Kidney (tissue), 14 donors: Measurements from ENCODE around the gene BARHL1. TPM values are rescaled to one million over a fixed set of nuclear protein-coding genes. Genes with fewer than 3 reads are reported as not detected.

Experiments used
- DNase-seq, 5 donors: peaks; one replicate each; pipeline ENCODE4 v3.0.0-alpha.2; 2013 to 2020
- FAIRE-seq: peaks from 2 replicates; lab custom pipeline; 2012; peaks lifted over from hg19 to GRCh38; lab: Jason Lieb, UNC
- H3K27ac ChIP-seq, 2 donors: one replicate each; pipeline ENCODE4 v1.7.0; 2013; ENCODE audit warnings: low read depth in 2 of 2, low read length in 2 of 2, inconsistent platforms in 1 of 2
- H3K27me3 ChIP-seq: one replicate; pipeline ENCODE4 v1.7.1; 2013; ENCODE audit warnings: low read length, inconsistent platforms; ENCODE audit not compliant: control insufficient read depth, insufficient read depth
- H3K36me3 ChIP-seq, 3 donors: one replicate each; pipeline versions ENCODE4 v1.7.0 to v1.7.1; 2013; ENCODE audit warnings: low read length in 3 of 3, control low read depth in 1 of 3, inconsistent platforms in 1 of 3; ENCODE audit not compliant: insufficient read depth in 3 of 3, control insufficient read depth in 2 of 3
- H3K4me1 ChIP-seq, 3 donors: one replicate each; pipeline versions ENCODE4 v1.7.0 to v1.7.1; 2013; ENCODE audit warnings: low read length in 3 of 3, inconsistent platforms in 1 of 3, low read depth in 1 of 3; ENCODE audit not compliant: control insufficient read depth in 2 of 3, insufficient read depth in 2 of 3
- H3K4me3 ChIP-seq, 3 donors: one replicate each; pipeline versions ENCODE4 v1.7.0 to v1.8.1; 2013; ENCODE audit warnings: low read length in 3 of 3, control low read depth in 1 of 3, inconsistent platforms in 1 of 3
- H3K9ac ChIP-seq, 3 donors: one replicate each; pipeline versions ENCODE4 v1.7.0 to v1.7.1; 2013; ENCODE audit warnings: low read length in 3 of 3, control low read depth in 1 of 3, inconsistent platforms in 1 of 3
- H3K9me3 ChIP-seq, 3 donors: one replicate each; pipeline versions ENCODE4 v1.7.0 to v1.7.1; 2013; ENCODE audit warnings: low read length in 3 of 3, control low read depth in 1 of 3, inconsistent platforms in 1 of 3; ENCODE audit not compliant: control insufficient read depth in 2 of 3, insufficient read depth in 1 of 3
- CTCF ChIP-seq: IDR thresholded peaks from 3 replicates; pipeline ENCODE4 v1.5.1; 2012; ENCODE audit warnings: mild to moderate bottlenecking, moderate library complexity, borderline replicate concordance; ENCODE audit not compliant: insufficient read depth; ENCODE audit errors: extremely low read depth
- intact Hi-C: fragments of 100-400 bp; cut with DNase I; formaldehyde crosslinking; loops from one replicate; pipeline ENCODE4 v1.11.1; 2022
- polyA plus RNA-seq: library from polyadenylated mRNA; stranded (reverse); fragments of 350-450 nt; fragmentation: Illumina TruSeq; extraction: RNeasy Lipid Tissue Mini Kit (QIAGEN cat#74804); gene quantifications from one replicate; pipeline ENCODE4 v1.2.3, GENCODE V29; 2014; ENCODE audit warnings: low read depth, low replicate concordance; ENCODE audit not compliant: insufficient read depth
- total RNA-seq: library from RNA; stranded (reverse); fragmentation: NEBNext Ultra II Directional; extraction: Animal tissue kit (Norgen Biotek cat#: 25700); gene quantifications from one replicate; pipeline ENCODE4 v1.2.1, GENCODE V29; 2021
- donor health status: control.
- donor health status: control.
- donor health status: control.
- donor health status: control.
- donor health status: control.
- donor health status: DM: yes; HTN: yes; CAD: no.
- donor health status: Normal renal cell carcinoma (clear cell type).

BARHL1 gene
- total and polyA plus RNA-seq, 2 donors from 2014 or later, result not detected

GRCh38 chr9:132627594-132627993, 45.2 kb downstream of the BARHL1 start:
- H3K4me1 ChIP-seq, result no peaks in the 10 kb centered on the region
- H3K4me3 ChIP-seq, result no peak overlapping the region
- H3K27ac ChIP-seq, result no peak overlapping the region
- no peak overlapping the region for H3K9ac ChIP-seq
- no peaks in the 10 kb centered on the region for H3K27me3 ChIP-seq
- FAIRE-seq (no peak), DNase-seq (no peak)
- intact Hi-C loops, result no loop called here
- TF ChIP-seq CTCF, result no peak
- peaks cover 3 to 38% (median 14%) of the 10 kb centered on the region in 3 donors for H3K36me3 ChIP-seq
- no peaks in the 10 kb centered on the region for H3K9me3 ChIP-seq

- Histone ChIP-seq H3K9ac (no peak overlapping the region), H3K27me3 (no peaks in the 10 kb centered on the region), H3K9me3 (no peaks in the 10 kb centered on the region), H3K36me3 (peaks cover 3 to 38% (median 16%) of the 10 kb centered on the region in 3 donors), H3K4me3 (no peak overlapping the region), H3K27ac (no peak overlapping the region), H3K4me1 (no peaks in the 10 kb centered on the region)
- intact Hi-C loops, result no loop called here
- no peak for TF ChIP-seq CTCF
- FAIRE-seq, result no peak
- no peak for DNase-seq
Measured at GRCh38 chr9:132628746-132629145, 46.3 kb downstream of the BARHL1 start.

GRCh38 chr9:132630116-132630515, 47.7 kb downstream of the BARHL1 start:
- no peak overlapping the region for H3K4me3 ChIP-seq
- H3K27me3 ChIP-seq, result no peaks in the 10 kb centered on the region
- intact Hi-C loops, result no loop called here
- no peak overlapping the region for H3K27ac ChIP-seq
- DNase-seq (peak in 2 of 5 donors; percentile 40 to 44), FAIRE-seq (no peak)
- H3K9me3 ChIP-seq, result no peaks in the 10 kb centered on the region
- TF ChIP-seq CTCF, result no peak
- H3K9ac ChIP-seq, result no peak overlapping the region
- H3K36me3 ChIP-seq, result peaks cover 3 to 34% (median 16%) of the 10 kb centered on the region in 3 donors
- H3K4me1 ChIP-seq, result no peaks in the 10 kb centered on the region

GRCh38 chr9:132630811-132631210, 48.4 kb downstream of the BARHL1 start:
- H3K4me1 ChIP-seq, result no peaks in the 10 kb centered on the region
- peaks cover 3 to 30% (median 16%) of the 10 kb centered on the region in 3 donors for H3K36me3 ChIP-seq
- DNase-seq (no peak), FAIRE-seq (no peak)
- TF ChIP-seq CTCF, result no peak
- intact Hi-C loops, result no loop called here
- H3K9ac ChIP-seq, result no peak overlapping the region
- no peaks in the 10 kb centered on the region for H3K9me3 ChIP-seq
- H3K4me3 ChIP-seq, result no peak overlapping the region
- H3K27me3 ChIP-seq, result no peaks in the 10 kb centered on the region
- H3K27ac ChIP-seq, result no peak overlapping the region
